Transverse colon (tissue), 4 donors: ENCODE results near the gene RAI14. TPM values are rescaled to one million over a fixed set of nuclear protein-coding genes. Genes with fewer than 3 reads are reported as not detected.

Source experiments
- DNase-seq: peaks from one replicate; pipeline ENCODE4 v3.0.0-alpha.2; 2019
- H3K27ac ChIP-seq, 4 donors: fragments of 200-600 bp; sonication (generic); 2 replicates each; pipeline ENCODE4 v1.5.1; 2016 to 2018; ENCODE audit warnings: inconsistent platforms in 4 of 4
- H3K27me3 ChIP-seq: fragments of 200-600 bp; sonication (generic); 2 replicates; pipeline ENCODE4 v1.5.1; 2017; ENCODE audit warnings: inconsistent platforms
- H3K36me3 ChIP-seq, 4 donors: fragments of 200-600 bp; sonication (generic); 2 replicates each; pipeline ENCODE4 v1.5.1; 2017 to 2019; ENCODE audit warnings: inconsistent platforms in 4 of 4
- H3K4me1 ChIP-seq, 4 donors: fragments of 200-600 bp; sonication (generic); 2 replicates each; pipeline ENCODE4 v1.5.1; 2017 to 2020; ENCODE audit warnings: inconsistent platforms in 4 of 4
- H3K4me3 ChIP-seq, 4 donors: fragments of 200-600 bp; sonication (generic); 1 replicate in 1 of 4; 2 replicates in 3 of 4; pipeline versions ENCODE4 v1.5.1 to v1.6.1; 2017 to 2019; ENCODE audit warnings: inconsistent platforms in 4 of 4
- H3K9me3 ChIP-seq, 2 donors: fragments of 200-600 bp; sonication (generic); 2 replicates each; pipeline ENCODE4 v1.5.1; 2017 to 2019; ENCODE audit warnings: inconsistent platforms in 2 of 2
- EP300 ChIP-seq: sonication (generic); formaldehyde crosslinking; IDR thresholded peaks from one replicate; pipeline ENCODE4 v1.6.1; 2017; ENCODE audit warnings: antibody characterized with exemption, low read depth
- POLR2A ChIP-seq: fragments of 450-650 bp; IDR thresholded peaks from one replicate; pipeline ENCODE4 v1.6.1; 2016; ENCODE audit warnings: antibody characterized with exemption, mild to moderate bottlenecking, moderate library complexity
- POLR2AphosphoS5 ChIP-seq, 3 donors: sonication (generic); formaldehyde crosslinking; IDR thresholded peaks; one replicate each; pipeline ENCODE4 v1.6.1; 2016; ENCODE audit warnings: antibody characterized with exemption in 3 of 3
- WGBS, 2 donors: methylation state at CpG; one replicate each; pipeline ENCODE4 v1.1.5; 2018; ENCODE audit warnings: low coverage in 1 of 2; 5-methylcytosine and 5-hydroxymethylcytosine counted together
- in situ Hi-C, 4 donors: fragments of 200-750 bp; cut with MboI; loops; one replicate each; pipeline versions ENCODE4 v1.15.0 to v1.15.1; 2017; ENCODE audit warnings: low sequenced_read_pairs in 3 of 4, low pct_ligation_motif_present in 1 of 4, low pct_unique_long_range_greater_than_20kb in 1 of 4
- intact Hi-C: fragments of 100-400 bp; cut with DNase I; formaldehyde crosslinking; loops from one replicate; pipeline ENCODE4 v1.15.1; 2023; ENCODE audit warnings: low total_unique reads
- total RNA-seq, 4 donors: library from RNA; depleted of rRNA; stranded (reverse); fragments of >200 nt; gene quantifications; one replicate each; pipeline ENCODE4 v1.1.0, GENCODE V29; 2016
- TF ChIP-seq, protein P1 (sequence below), 5 experiments: fragments of 200-600 bp in 3 of 5; fragments of 450-650 bp in 2 of 5; sonication (generic) in 3 of 5; IDR thresholded peaks; 1 replicate in 2 of 5; 2 replicates in 3 of 5; pipeline ENCODE4 v1.5.1; 2016 to 2017; ENCODE audit warnings: antibody characterized with exemption in 5 of 5, inconsistent platforms in 3 of 5, mild to moderate bottlenecking in 2 of 5, moderate library complexity in 1 of 5

Gene RAI14
- total RNA-seq, 4 donors from 2014 or later: 13.9 to 18.3 (median 15.3) TPM

DNA sequence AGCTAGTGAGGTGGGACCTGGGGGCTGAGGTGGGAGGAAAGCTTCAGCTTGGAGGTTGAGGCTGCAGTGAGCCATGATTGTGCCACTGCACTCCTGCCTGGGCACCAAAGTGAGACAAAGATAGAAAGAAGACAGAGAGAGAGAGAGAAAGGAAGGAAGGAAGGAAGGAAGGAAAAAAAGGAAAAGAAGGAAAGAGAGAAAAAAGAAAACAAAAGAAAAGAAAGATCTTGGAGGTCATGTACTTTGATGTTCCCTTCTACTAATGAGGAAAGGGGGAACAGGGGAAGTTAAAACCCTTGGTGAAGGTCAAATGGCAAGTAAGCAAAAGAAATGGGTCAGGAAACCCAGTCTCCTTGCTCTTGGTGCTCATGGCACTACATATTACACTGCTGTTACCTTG lies 2.4 kb upstream of the RAI14 start:
- TF ChIP-seq EP300 (no peak), POLR2A (no peak), POLR2AphosphoS5 (IDR thresholded peaks at IDR 0.05) (no peak)
- TF ChIP-seq, protein P1, sequence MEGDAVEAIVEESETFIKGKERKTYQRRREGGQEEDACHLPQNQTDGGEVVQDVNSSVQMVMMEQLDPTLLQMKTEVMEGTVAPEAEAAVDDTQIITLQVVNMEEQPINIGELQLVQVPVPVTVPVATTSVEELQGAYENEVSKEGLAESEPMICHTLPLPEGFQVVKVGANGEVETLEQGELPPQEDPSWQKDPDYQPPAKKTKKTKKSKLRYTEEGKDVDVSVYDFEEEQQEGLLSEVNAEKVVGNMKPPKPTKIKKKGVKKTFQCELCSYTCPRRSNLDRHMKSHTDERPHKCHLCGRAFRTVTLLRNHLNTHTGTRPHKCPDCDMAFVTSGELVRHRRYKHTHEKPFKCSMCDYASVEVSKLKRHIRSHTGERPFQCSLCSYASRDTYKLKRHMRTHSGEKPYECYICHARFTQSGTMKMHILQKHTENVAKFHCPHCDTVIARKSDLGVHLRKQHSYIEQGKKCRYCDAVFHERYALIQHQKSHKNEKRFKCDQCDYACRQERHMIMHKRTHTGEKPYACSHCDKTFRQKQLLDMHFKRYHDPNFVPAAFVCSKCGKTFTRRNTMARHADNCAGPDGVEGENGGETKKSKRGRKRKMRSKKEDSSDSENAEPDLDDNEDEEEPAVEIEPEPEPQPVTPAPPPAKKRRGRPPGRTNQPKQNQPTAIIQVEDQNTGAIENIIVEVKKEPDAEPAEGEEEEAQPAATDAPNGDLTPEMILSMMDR (IDR thresholded peaks at IDR 0.05): no peak
- Histone ChIP-seq H3K4me3 (no peak overlapping the region), H3K27me3 (no peaks in the 10 kb centered on the region), H3K9me3 (no peaks in the 10 kb centered on the region), H3K4me1 (peaks cover 5 to 22% (median 14%) of the 10 kb centered on the region in 4 donors), H3K36me3 (no peaks in the 10 kb centered on the region), H3K27ac (no peak overlapping the region)
- in situ Hi-C loops (no loop called here), intact Hi-C loops (loop anchor here (10.0 kb wide), 1 partner anchor 129 kb away; no protein-coding TSS in a partner anchor)
- DNase-seq: no peak

DNA sequence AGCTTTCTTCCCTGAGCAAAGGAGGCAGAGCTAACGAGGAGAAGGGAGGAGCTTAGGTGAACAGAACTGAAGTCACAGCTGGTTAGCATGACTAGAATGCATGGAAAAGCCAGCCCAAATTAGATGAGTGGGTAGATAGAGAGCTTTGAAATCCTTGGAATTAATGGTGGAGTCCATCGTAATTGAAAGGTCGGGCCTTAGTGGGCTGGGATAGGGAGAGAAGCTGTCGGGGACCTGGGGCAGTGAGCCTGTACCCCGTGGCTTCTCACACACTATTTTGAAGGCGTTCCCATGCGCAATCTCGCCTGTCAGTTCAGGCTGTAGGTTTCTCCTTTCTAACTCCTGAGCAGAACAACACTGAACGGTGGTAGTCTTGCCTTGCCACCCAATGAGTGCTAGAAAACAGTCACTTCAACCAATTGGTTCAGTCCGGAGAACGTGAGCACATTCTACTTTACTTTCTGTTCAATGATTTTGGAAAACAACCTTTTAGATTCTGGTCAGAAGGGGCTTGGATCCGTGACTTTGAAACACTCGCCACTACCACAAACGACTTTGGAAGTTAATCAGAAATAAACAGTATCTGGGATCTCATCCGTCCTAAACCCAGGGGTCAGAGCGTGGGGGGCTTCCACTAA lies 655 bp upstream of the RAI14 start:
- no peaks in the 10 kb centered on the region for H3K36me3 ChIP-seq
- peaks cover 5 to 22% (median 14%) of the 10 kb centered on the region in 4 donors for H3K4me1 ChIP-seq
- 5% methylated on average over 16 of the region's 16 CpGs; no CpG with 5 or more reads in 1 of the 2 donors for WGBS, 2 donors
- peak; percentile 51 for DNase-seq
- no peaks in the 10 kb centered on the region for H3K9me3 ChIP-seq
- TF ChIP-seq EP300 (no peak), POLR2AphosphoS5 (IDR thresholded peaks at IDR 0.05) (peak; percentile 48 to 63 (median 57)), POLR2A (peak; percentile 45)
- H3K4me3 ChIP-seq: peak overlapping the region; percentile 72 to 91 (median 87)
- H3K27ac ChIP-seq: peak overlapping the region; percentile 89 to 94 (median 92)
- in situ Hi-C loops (no loop called here), intact Hi-C loops (loop anchor here (10.0 kb wide), 1 partner anchor 131 kb away; no protein-coding TSS in a partner anchor)
- no peaks in the 10 kb centered on the region for H3K27me3 ChIP-seq

DNA sequence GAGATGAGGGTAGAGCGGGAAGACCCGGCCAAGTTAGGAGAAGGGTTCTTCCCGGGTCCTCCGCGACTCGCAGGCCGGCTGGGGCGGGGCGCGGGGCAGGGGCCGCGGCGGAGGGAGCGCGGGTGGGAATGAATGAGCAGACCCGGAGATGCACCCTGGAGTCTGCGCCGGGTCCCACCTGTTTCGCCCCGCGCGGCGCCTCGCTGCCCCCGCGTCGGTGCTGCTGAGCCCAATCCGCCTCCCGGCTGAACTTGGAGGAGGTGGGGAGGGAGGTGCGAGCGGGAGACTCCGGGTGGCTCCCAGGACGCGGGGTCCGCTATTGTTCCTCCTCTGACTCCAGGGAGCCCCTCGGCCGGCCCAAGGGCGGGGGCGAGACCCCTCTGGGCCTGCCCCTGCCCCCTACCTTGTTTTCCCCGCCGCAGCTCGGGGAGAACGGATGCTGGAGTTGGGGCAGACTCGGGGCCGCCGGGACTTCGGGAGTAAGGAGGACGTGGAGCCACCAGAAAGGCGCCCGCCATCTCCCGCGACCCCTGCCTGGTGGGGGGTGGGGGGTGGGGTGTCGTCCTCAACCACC lies 659 bp downstream of the RAI14 start:
- in situ Hi-C loops (no loop called here), intact Hi-C loops (loop anchor here (10.0 kb wide), 1 partner anchor 132 kb away; no protein-coding TSS in a partner anchor)
- 6% methylated on average over 26 of the region's 53 CpGs; no CpG with 5 or more reads in 1 of the 2 donors for WGBS, 2 donors
- H3K9me3 ChIP-seq: no peaks in the 10 kb centered on the region
- peak; percentile 13 for DNase-seq
- peak overlapping the region; percentile 72 to 91 (median 87) for H3K4me3 ChIP-seq
- TF ChIP-seq, protein P1 (IDR thresholded peaks at IDR 0.05): no peak
- TF ChIP-seq POLR2A (no peak), EP300 (no peak), POLR2AphosphoS5 (IDR thresholded peaks at IDR 0.05) (no peak)
- H3K27me3 ChIP-seq: no peaks in the 10 kb centered on the region
- H3K27ac ChIP-seq: peak overlapping the region; percentile 89 to 94 (median 92)
- peaks cover 5 to 22% (median 14%) of the 10 kb centered on the region in 4 donors for H3K4me1 ChIP-seq
- no peaks in the 10 kb centered on the region for H3K36me3 ChIP-seq

DNA sequence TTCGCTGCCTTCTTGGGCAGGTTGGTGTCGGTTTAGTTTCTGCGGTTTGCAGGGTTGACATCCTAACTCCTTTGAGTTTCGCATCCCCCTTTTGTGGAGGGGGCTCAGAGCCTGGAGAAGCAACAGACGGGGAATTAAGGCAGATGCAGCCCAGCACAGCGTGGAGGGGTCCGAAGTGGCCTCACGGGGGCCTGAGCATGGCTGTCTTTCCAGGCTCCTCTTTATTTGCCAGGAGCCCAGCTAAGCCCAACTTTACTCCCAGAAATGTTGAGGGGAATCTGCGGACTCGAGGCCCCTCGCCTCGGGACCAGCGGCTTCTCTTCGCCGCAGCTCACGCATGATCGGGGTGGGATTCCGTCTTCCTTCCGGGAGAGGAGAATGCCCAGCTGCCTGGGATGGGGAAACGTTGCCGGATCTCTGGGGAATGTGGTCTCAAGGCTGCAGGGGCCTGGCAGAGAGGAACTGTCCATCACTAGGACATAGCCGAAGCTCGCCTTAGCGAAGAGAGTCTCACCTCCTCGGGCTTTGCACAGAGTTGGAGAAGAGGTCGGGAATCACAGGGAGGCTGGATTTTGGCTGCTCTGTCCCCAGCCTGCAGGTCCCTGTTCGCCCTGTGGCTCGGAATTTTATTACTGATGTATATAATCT lies 1.3 kb downstream of the RAI14 start:
- intact Hi-C loops (loop anchor here (10.0 kb wide), 1 partner anchor 133 kb away; no protein-coding TSS in a partner anchor), in situ Hi-C loops (no loop called here)

More for the DNA sequence above, 1.3 kb downstream of the RAI14 start:
- Histone ChIP-seq H3K4me3 (peak overlapping the region; percentile 72 to 91 (median 87)), H3K9me3 (no peaks in the 10 kb centered on the region), H3K4me1 (peaks cover 5 to 22% (median 14%) of the 10 kb centered on the region in 4 donors), H3K27me3 (no peaks in the 10 kb centered on the region), H3K27ac (peak overlapping the region; percentile 89 to 94 (median 92)), H3K36me3 (no peaks in the 10 kb centered on the region)
- TF ChIP-seq, protein P1 (IDR thresholded peaks at IDR 0.05): no peak
- TF ChIP-seq POLR2AphosphoS5 (IDR thresholded peaks at IDR 0.05): no peak
- no peak for TF ChIP-seq POLR2A
- TF ChIP-seq EP300: no peak
- peak; percentile 13 for DNase-seq
- WGBS, 2 donors: 5% methylated on average over 28 of the region's 28 CpGs; no CpG with 5 or more reads in 1 of the 2 donors
